Measurements from ENCODE around the gene WDR81. TPM values are rescaled to one million over a fixed set of nuclear protein-coding genes. Genes with fewer than 3 reads are reported as not detected.

The WDR81 gene
- polyA plus RNA-seq, 2 of the 4 experiments (the other 2 are of a cell fraction), result 4.9 to 26.8 TPM

GRCh38 chr17:1787301-1787902 lies 62.9 kb downstream of the WDR81 start (continued):
- TF ChIP-seq REST (IDR thresholded peaks at IDR 0.05), result no peak
- TF ChIP-seq NR3C1 (IDR thresholded peaks at IDR 0.05), result no peak
- TF ChIP-seq EHF (CRISPR knock-in tag; IDR thresholded peaks at IDR 0.05), result no peak
- no peak for TF ChIP-seq E2F6 (IDR thresholded peaks at IDR 0.05; ENCODE audit: borderline replicate concordance, low read depth)
- peak; percentile 71; the same call in 1 of the 2 replicates for TF ChIP-seq PBX3 (IDR thresholded peaks at IDR 0.05)
- no peak for TF ChIP-seq BCL3 (IDR thresholded peaks at IDR 0.05)
- no peak for TF ChIP-seq EHMT2 (IDR thresholded peaks at IDR 0.05; ENCODE audit: low read depth)
- TF ChIP-seq NFE2L2 (conservative IDR thresholded peaks at IDR 0.05; ENCODE audit: low read length), result no peak
- TF ChIP-seq HOXB5 (CRISPR knock-in tag; IDR thresholded peaks at IDR 0.05), result no peak
- no peak for TF ChIP-seq HES2 (IDR thresholded peaks at IDR 0.05)
- no peak for TF ChIP-seq MAFK (IDR thresholded peaks at IDR 0.05; ENCODE audit: partially characterized antibody)
- TF ChIP-seq MAX (IDR thresholded peaks at IDR 0.05), result peak; percentile 82
- no peak for TF ChIP-seq SREBF2 (IDR thresholded peaks at IDR 0.05)
- TF ChIP-seq HMGXB4 (CRISPR knock-in tag; IDR thresholded peaks at IDR 0.05; ENCODE audit: borderline replicate concordance), result no peak
- TF ChIP-seq ESRRA (IDR thresholded peaks at IDR 0.05; ENCODE audit: borderline replicate concordance, low read length), result no peak
- no peak for TF ChIP-seq CTCF (IDR thresholded peaks at IDR 0.05)
- no peak for TF ChIP-seq RFX5 (IDR thresholded peaks at IDR 0.05)
- TF ChIP-seq KDM5A (IDR thresholded peaks at IDR 0.05), result no peak
- TF ChIP-seq FOXS1 (CRISPR knock-in tag; IDR thresholded peaks at IDR 0.05), result no peak
- no peak for TF ChIP-seq CHD2 (IDR thresholded peaks at IDR 0.05; ENCODE audit: low read length, partially characterized antibody)
- no peak for TF ChIP-seq NPAS2 (CRISPR knock-in tag; IDR thresholded peaks at IDR 0.05; ENCODE audit: borderline replicate concordance)
- no peak for TF ChIP-seq RNF2 (IDR thresholded peaks at IDR 0.05; ENCODE audit: borderline replicate concordance, low read depth)
- TF ChIP-seq JUNB (IDR thresholded peaks at IDR 0.05), result peak; percentile 56
- no peak for TF ChIP-seq GATA3 (IDR thresholded peaks at IDR 0.05; ENCODE audit: borderline replicate concordance)

Data from A549 (cell line).